HFF-Myc (cell line): ENCODE data around the gene DNTT.

Source experiments
- DNase-seq: peaks from one replicate; pipeline ENCODE4 v3.0.0-alpha.2; 2011; ENCODE audit warnings: low read depth; ENCODE audit errors: extremely low read depth
- H3K4me3 ChIP-seq: replicated peaks from 2 replicates; pipeline ENCODE4 v1.5.1; 2011; ENCODE audit warnings: low read depth, mild to moderate bottlenecking, control low read depth, low read length
- CTCF ChIP-seq: IDR thresholded peaks from 2 replicates; pipeline ENCODE4 v1.5.1; 2012; ENCODE audit warnings: mild to moderate bottlenecking, low read depth, low read length, control low read depth; ENCODE audit errors: missing control alignments

The DNTT gene

GRCh38 chr10:96339383-96339782 is 35.1 kb downstream of the DNTT start:
- TF ChIP-seq CTCF, result no peak
- no peak for DNase-seq
- no peak overlapping the region for H3K4me3 ChIP-seq

GRCh38 chr10:96339956-96340904 is 36.0 kb downstream of the DNTT start:
- TF ChIP-seq CTCF, result peak; percentile 85
- no peak overlapping the region for H3K4me3 ChIP-seq
- DNase-seq, result peak; percentile 20

- DNase-seq, result no peak
- TF ChIP-seq CTCF, result no peak
- H3K4me3 ChIP-seq, result no peak overlapping the region
Observed at GRCh38 chr10:96341219-96342182, 37.3 kb downstream of the DNTT start.

GRCh38 chr10:96342402-96342801 is 38.2 kb downstream of the DNTT start:
- DNase-seq, result no peak
- no peak overlapping the region for H3K4me3 ChIP-seq
- no peak for TF ChIP-seq CTCF

GRCh38 chr10:96344178-96344577 is 39.9 kb downstream of the DNTT start:
- H3K4me3 ChIP-seq, result no peak overlapping the region
- no peak for DNase-seq
- no peak for TF ChIP-seq CTCF

- no peak for DNase-seq
- H3K4me3 ChIP-seq, result no peak overlapping the region
Observed at GRCh38 chr10:96345222-96345621, 41.0 kb downstream of the DNTT start.

More at GRCh38 chr10:96345222-96345621, 41.0 kb downstream of the DNTT start:
- no peak for TF ChIP-seq CTCF
